Neuronal stem cell (in vitro differentiated cells): ENCODE measurements around the gene EPS15.
"Not testable (repeated sequence)": the region's sequence is repeated elsewhere in the genome, so short reads cannot be mapped to it uniquely, and the experiment has no call there.

Source experiments
- DNase-seq: peaks from one replicate; pipeline ENCODE4 v3.0.0-alpha.2; 2013; ENCODE audit warnings: low spot score
- H2AFZ ChIP-seq: one replicate; pipeline ENCODE4 v1.6.1; 2013; ENCODE audit warnings: mild to moderate bottlenecking, low read length, inconsistent platforms
- H2AK5ac ChIP-seq: 2 replicates; pipeline ENCODE4 v1.6.1; 2013; ENCODE audit warnings: low read depth, mild to moderate bottlenecking, inconsistent platforms, low read length, moderate library complexity, mixed read lengths
- H2BK120ac ChIP-seq: 2 replicates; pipeline ENCODE4 v1.6.1; 2013; ENCODE audit warnings: low read depth, mild to moderate bottlenecking, inconsistent platforms, low read length, moderate library complexity, mixed read lengths
- H2BK12ac ChIP-seq: one replicate; pipeline ENCODE4 v1.6.1; 2013; ENCODE audit warnings: low read length, inconsistent platforms
- H2BK15ac ChIP-seq: 2 replicates; pipeline ENCODE4 v1.6.1; 2013; ENCODE audit warnings: mild to moderate bottlenecking, low read length, inconsistent platforms, mixed read lengths
- H2BK5ac ChIP-seq: one replicate; pipeline ENCODE4 v1.6.1; 2013; ENCODE audit warnings: inconsistent platforms, mild to moderate bottlenecking, low read length, moderate library complexity
- H3K14ac ChIP-seq: one replicate; pipeline ENCODE4 v1.6.1; 2013; ENCODE audit warnings: low read length, inconsistent platforms
- H3K18ac ChIP-seq: 2 replicates; pipeline ENCODE4 v1.6.1; 2013; ENCODE audit warnings: low read length, inconsistent platforms
- H3K23ac ChIP-seq: 2 replicates; pipeline ENCODE4 v1.6.1; 2013; ENCODE audit warnings: low read depth, mild to moderate bottlenecking, mixed read lengths, low read length, inconsistent platforms; ENCODE audit not compliant: poor library complexity
- H3K27ac ChIP-seq: replicated peaks from 3 replicates; pipeline ENCODE4 v1.5.1; 2013; ENCODE audit warnings: low read length, inconsistent platforms
- H3K27me3 ChIP-seq, 3 experiments: 2 replicates each; pipeline ENCODE4 v1.6.1; 2013; ENCODE audit warnings: low read length in 3 of 3, mild to moderate bottlenecking in 2 of 3, inconsistent platforms in 1 of 3, low read depth in 1 of 3, mixed read lengths in 1 of 3, moderate library complexity in 1 of 3; ENCODE audit not compliant: control insufficient read depth in 3 of 3, insufficient read depth in 3 of 3
- H3K36me3 ChIP-seq, 2 donors: replicated peaks in 1 of 2; 2 replicates each; pipeline ENCODE4 v1.6.1; 2013; ENCODE audit warnings: low read length in 2 of 2; ENCODE audit not compliant: control insufficient read depth in 2 of 2, insufficient read depth in 2 of 2
- H3K4ac ChIP-seq: 2 replicates; pipeline ENCODE4 v1.6.1; 2013; ENCODE audit warnings: inconsistent platforms, mild to moderate bottlenecking, low read length, moderate library complexity
- H3K4me1 ChIP-seq, 2 donors: 1 replicate in 1 of 2; 2 replicates in 1 of 2; pipeline ENCODE4 v1.6.1; 2013; ENCODE audit warnings: low read length in 2 of 2, low read depth in 1 of 2; ENCODE audit not compliant: control insufficient read depth in 2 of 2, insufficient read depth in 1 of 2
- H3K4me2 ChIP-seq: one replicate; pipeline ENCODE4 v1.6.1; 2013; ENCODE audit warnings: mild to moderate bottlenecking, low read length, inconsistent platforms; ENCODE audit not compliant: insufficient read depth, poor library complexity, severe bottlenecking
- H3K4me3 ChIP-seq, 2 donors: 2 replicates each; pipeline ENCODE4 v1.5.1; 2013; ENCODE audit warnings: low read length in 2 of 2, mild to moderate bottlenecking in 2 of 2, inconsistent platforms in 1 of 2, moderate library complexity in 1 of 2
- H3K79me1 ChIP-seq: one replicate; pipeline ENCODE4 v1.6.1; 2013; ENCODE audit warnings: low read depth, mild to moderate bottlenecking, inconsistent platforms, low read length, moderate library complexity
- H3K9ac ChIP-seq: one replicate; pipeline ENCODE4 v1.6.1; 2013; ENCODE audit warnings: mild to moderate bottlenecking, low read depth, low read length, inconsistent platforms; ENCODE audit not compliant: poor library complexity
- H3K9me3 ChIP-seq, 2 donors: replicated peaks in 1 of 2; 2 replicates each; pipeline versions ENCODE3 to v1.6.1; 2013; ENCODE audit warnings: low read length in 2 of 2, mild to moderate bottlenecking in 2 of 2, inconsistent platforms in 1 of 2, low read depth in 1 of 2, mixed read lengths in 1 of 2, moderate library complexity in 1 of 2; ENCODE audit not compliant: control insufficient read depth in 2 of 2, insufficient read depth in 1 of 2
- H4K8ac ChIP-seq: one replicate; pipeline ENCODE4 v1.6.1; 2013; ENCODE audit warnings: low read depth, mild to moderate bottlenecking, inconsistent platforms, low read length, moderate library complexity
- H4K91ac ChIP-seq: one replicate; pipeline ENCODE4 v1.6.1; 2013; ENCODE audit warnings: low read length, low read depth, mild to moderate bottlenecking, inconsistent platforms; ENCODE audit not compliant: poor library complexity
- WGBS, 2 donors: extraction: QIAGEN DNeasy Blood & Tissue Kit; methylation state at CpG; one replicate each; pipeline ENCODE4 v1.1.7; 2013; ENCODE audit warnings: missing lambda C conversion rate in 2 of 2, mixed read lengths in 1 of 2; ENCODE audit not compliant: insufficient read length in 2 of 2, insufficient replicate concordance in 1 of 2; ENCODE audit errors: extremely low coverage in 2 of 2; 5-methylcytosine and 5-hydroxymethylcytosine counted together

Gene EPS15

DNA sequence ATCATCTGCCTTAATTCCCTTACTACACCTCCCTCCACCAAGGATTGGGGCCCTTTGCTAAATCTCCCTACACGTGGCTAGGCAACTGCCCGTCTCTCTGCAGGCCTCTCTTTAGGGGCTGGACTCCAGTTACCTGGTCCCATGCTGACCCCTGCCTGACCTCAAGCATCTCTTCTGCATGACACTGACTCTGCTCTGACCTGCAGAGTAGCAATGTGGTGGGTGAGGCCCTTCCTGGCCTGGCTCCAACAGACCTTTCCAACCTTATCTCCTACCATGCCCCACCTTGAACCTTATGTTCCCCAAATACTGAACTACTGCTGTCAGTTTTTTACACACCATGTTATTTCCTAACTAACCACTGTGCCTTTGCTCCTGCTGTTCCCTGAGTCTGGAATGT, 45.9 kb upstream of the EPS15 start:
- H3K23ac ChIP-seq: no peak overlapping the region
- no peak for DNase-seq
- peaks cover 2 to 3% of the 10 kb centered on the region in 2 donors for H3K4me1 ChIP-seq
- H2AK5ac ChIP-seq: no peak overlapping the region
- H3K18ac ChIP-seq: no peak overlapping the region
- H3K9ac ChIP-seq: no peak overlapping the region
- H3K9me3 ChIP-seq: no peaks in the 10 kb centered on the region
- H2BK15ac ChIP-seq: no peak overlapping the region
- no peak overlapping the region for H3K4me3 ChIP-seq
- H3K27me3 ChIP-seq: peaks cover 0 to 28% (median 0%) of the 10 kb centered on the region in 3 experiments
- no peak overlapping the region for H3K14ac ChIP-seq
- H2AFZ ChIP-seq: no peak overlapping the region
- H4K91ac ChIP-seq: no peak overlapping the region
- no peak overlapping the region for H3K27ac ChIP-seq
- H2BK120ac ChIP-seq: no peak overlapping the region
- H3K36me3 ChIP-seq: no peaks in the 10 kb centered on the region
- no peak overlapping the region for H2BK5ac ChIP-seq
- H3K79me1 ChIP-seq: no peaks in the 10 kb centered on the region
- H4K8ac ChIP-seq: no peak overlapping the region
- WGBS, 2 donors: no CpG with 5 or more reads among the region's 2 CpGs
- no peak overlapping the region for H2BK12ac ChIP-seq
- no peak overlapping the region for H3K4ac ChIP-seq
- H3K4me2 ChIP-seq: no peak overlapping the region

DNA sequence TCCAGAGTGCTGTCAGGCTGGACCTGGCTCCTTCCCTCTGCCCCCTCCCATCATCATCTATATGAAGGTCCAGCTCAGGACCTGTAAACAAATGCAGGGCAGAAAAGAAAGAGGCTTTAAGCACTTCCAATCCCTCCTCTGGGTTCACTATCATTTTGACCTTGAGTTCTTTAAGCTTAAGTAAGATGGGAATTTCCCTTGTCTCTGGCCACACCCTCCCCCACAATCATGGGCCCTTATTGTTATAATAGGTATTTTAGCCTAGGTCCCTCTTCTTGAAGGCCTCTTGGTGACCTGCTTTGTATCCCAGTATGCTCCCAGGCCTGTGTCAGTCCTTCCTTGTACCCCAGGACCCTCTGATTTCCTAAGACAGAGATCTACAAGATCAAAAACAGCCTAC, 45.1 kb upstream of the EPS15 start:
- Histone ChIP-seq H2AK5ac (no peak overlapping the region), H3K4me2 (no peak overlapping the region), H3K23ac (no peak overlapping the region), H2AFZ (no peak overlapping the region), H4K91ac (no peak overlapping the region), H2BK120ac (no peak overlapping the region), H3K18ac (no peak overlapping the region), H3K27me3 (peaks cover 0 to 29% (median 0%) of the 10 kb centered on the region in 3 experiments), H3K9me3 (no peaks in the 10 kb centered on the region), H3K79me1 (no peaks in the 10 kb centered on the region), H3K4me1 (peaks cover 2 to 3% of the 10 kb centered on the region in 2 donors), H2BK5ac (no peak overlapping the region), H3K4me3 (no peak overlapping the region), H2BK12ac (no peak overlapping the region), H2BK15ac (no peak overlapping the region), H3K9ac (no peak overlapping the region), H4K8ac (no peak overlapping the region), H3K27ac (no peak overlapping the region), H3K4ac (no peak overlapping the region), H3K14ac (no peak overlapping the region), H3K36me3 (no peaks in the 10 kb centered on the region)
- DNase-seq: no peak

GRCh38 chr1:51561702-51562101, 42.6 kb upstream of the EPS15 start:
- Histone ChIP-seq H3K9ac (no peak overlapping the region), H3K4ac (no peak overlapping the region), H4K8ac (no peak overlapping the region), H2BK5ac (no peak overlapping the region), H3K79me1 (no peaks in the 10 kb centered on the region), H3K23ac (no peak overlapping the region), H3K18ac (no peak overlapping the region), H3K4me2 (no peak overlapping the region), H2BK12ac (no peak overlapping the region), H3K27ac (no peak overlapping the region), H3K9me3 (no peaks in the 10 kb centered on the region), H4K91ac (no peak overlapping the region), H2AK5ac (no peak overlapping the region), H3K4me3 (no peak overlapping the region), H3K27me3 (peaks cover 0 to 27% (median 0%) of the 10 kb centered on the region in 3 experiments), H3K4me1 (peaks cover 0 to 3% of the 10 kb centered on the region in 2 donors), H2BK120ac (no peak overlapping the region), H2AFZ (no peak overlapping the region), H3K14ac (no peak overlapping the region), H2BK15ac (no peak overlapping the region), H3K36me3 (no peaks in the 10 kb centered on the region)
- no peak for DNase-seq
- WGBS, 2 donors: no CpG with 5 or more reads among the region's 1 CpG

DNA sequence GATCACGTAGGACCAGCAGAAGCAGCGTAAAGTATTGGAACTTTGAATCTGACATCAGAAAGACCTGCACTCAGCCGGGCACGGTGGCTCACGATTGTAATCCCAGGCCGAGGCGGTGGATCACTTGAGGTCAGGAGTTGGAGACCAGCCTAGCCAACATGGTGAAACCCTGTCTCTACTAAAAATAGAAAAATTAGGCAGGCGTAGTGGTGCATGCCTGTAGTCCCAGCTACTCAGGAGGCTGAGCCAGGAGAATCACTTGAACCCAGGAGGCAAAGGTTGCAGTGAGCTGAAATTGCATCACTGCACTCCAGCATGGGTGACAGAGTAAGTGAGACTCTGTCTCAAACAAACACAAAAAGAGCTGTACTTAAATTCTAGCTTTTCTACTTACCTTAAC, 41.8 kb upstream of the EPS15 start:
- not testable (repeated sequence) for H2AK5ac ChIP-seq, H3K27ac ChIP-seq, H3K4me2 ChIP-seq, H2BK120ac ChIP-seq, H4K8ac ChIP-seq, H3K9ac ChIP-seq, H3K23ac ChIP-seq, H3K79me1 ChIP-seq, DNase-seq, H2BK5ac ChIP-seq, H3K14ac ChIP-seq, H3K4me3 ChIP-seq, H2BK12ac ChIP-seq, H4K91ac ChIP-seq, H3K4ac ChIP-seq, H3K4me1 ChIP-seq, H3K9me3 ChIP-seq, H3K36me3 ChIP-seq, H3K18ac ChIP-seq, H2BK15ac ChIP-seq, H2AFZ ChIP-seq
- H3K27me3 ChIP-seq: peaks cover 0 to 24% (median 0%) of the 10 kb centered on the region in 3 experiments
- no CpG with 5 or more reads among the region's 8 CpGs for WGBS, 2 donors
